Endodermal cell (in vitro differentiated cells): ENCODE data around the gene AGBL1. TPM values are rescaled to one million over a fixed set of nuclear protein-coding genes. Genes with fewer than 3 reads are reported as not detected.

Experiments
- DNase-seq: peaks from one replicate; pipeline ENCODE4 v3.0.0-alpha.2; 2017
- H3K27ac ChIP-seq: 2 replicates; pipeline ENCODE4 v1.5.1; 2013; ENCODE audit warnings: mild to moderate bottlenecking, low read depth, low read length, moderate library complexity
- H3K27me3 ChIP-seq: 2 replicates; pipeline ENCODE4 v1.6.1; 2013; ENCODE audit warnings: mild to moderate bottlenecking, low read length, moderate library complexity; ENCODE audit not compliant: insufficient read depth, control insufficient read depth, poor library complexity, severe bottlenecking
- H3K36me3 ChIP-seq: 2 replicates; pipeline ENCODE4 v1.7.0; 2013; ENCODE audit warnings: mild to moderate bottlenecking, low read length, moderate library complexity; ENCODE audit not compliant: control insufficient read depth, insufficient read depth
- H3K4me1 ChIP-seq: one replicate; pipeline ENCODE4 v1.7.0; 2013; ENCODE audit warnings: low read length; ENCODE audit not compliant: control insufficient read depth, insufficient read depth
- H3K4me3 ChIP-seq: 2 replicates; pipeline ENCODE4 v1.5.1; 2013; ENCODE audit warnings: mild to moderate bottlenecking, low read length, moderate library complexity
- H3K9ac ChIP-seq: 2 replicates; pipeline ENCODE4 v1.6.1; 2013; ENCODE audit warnings: mild to moderate bottlenecking, low read length, moderate library complexity; ENCODE audit not compliant: poor library complexity, severe bottlenecking; ENCODE audit errors: extremely low read depth
- H3K9me3 ChIP-seq: 2 replicates; pipeline ENCODE4 v1.6.1; 2013; ENCODE audit warnings: mild to moderate bottlenecking, low read length, moderate library complexity; ENCODE audit not compliant: control insufficient read depth
- H3K27ac Mint-ChIP-seq: 2 replicates; pipeline ENCODE4 v1.8.0; 2020; ENCODE audit warnings: mixed read lengths
- H3K27me3 Mint-ChIP-seq: 2 replicates; pipeline ENCODE4 v1.8.0; 2021; ENCODE audit warnings: mild to moderate bottlenecking, mixed read lengths; ENCODE audit not compliant: insufficient read depth
- H3K36me3 Mint-ChIP-seq: 2 replicates; pipeline ENCODE4 v1.8.0; 2020; ENCODE audit warnings: low read depth, mixed read lengths
- H3K4me1 Mint-ChIP-seq: 2 replicates; pipeline ENCODE4 v1.8.0; 2020; ENCODE audit warnings: mixed read lengths
- H3K4me3 Mint-ChIP-seq: 2 replicates; pipeline ENCODE4 v1.8.0; 2020; ENCODE audit warnings: mild to moderate bottlenecking, moderate library complexity, mixed read lengths
- H3K9me3 Mint-ChIP-seq: 2 replicates; pipeline ENCODE4 v1.8.0; 2020; ENCODE audit warnings: mild to moderate bottlenecking, mixed read lengths
- WGBS, 2 experiments: methylation state at CpG; one replicate each; pipeline versions ENCODE4 v1.1.5 to v1.1.7; 2013; ENCODE audit warnings: missing lambda C conversion rate in 2 of 2, mixed read lengths in 1 of 2; ENCODE audit not compliant: insufficient coverage in 1 of 2, insufficient read length in 1 of 2; 5-methylcytosine and 5-hydroxymethylcytosine counted together
- total RNA-seq, 2 donors: library from RNA; stranded (reverse); fragmentation: NEBNext Ultra II Directional in 1 of 2; extraction: Animal tissue kit (Norgen Biotek cat#: 25700) in 1 of 2; gene quantifications; 2 replicates in 1 of 2; 3 replicates in 1 of 2; pipeline ENCODE4 v1.2.1, GENCODE V29; 2021
- TF ChIP-seq, protein P1 (sequence below): fragments of 200-600 bp; sonication (generic); conservative IDR thresholded peaks from 2 replicates; pipeline ENCODE4 v1.5.0; 2021; ENCODE audit warnings: antibody characterized with exemption, mild to moderate bottlenecking

The AGBL1 gene
- total RNA-seq, 2 donors from 2014 or later = 0.07 to 0.11 TPM

DNA sequence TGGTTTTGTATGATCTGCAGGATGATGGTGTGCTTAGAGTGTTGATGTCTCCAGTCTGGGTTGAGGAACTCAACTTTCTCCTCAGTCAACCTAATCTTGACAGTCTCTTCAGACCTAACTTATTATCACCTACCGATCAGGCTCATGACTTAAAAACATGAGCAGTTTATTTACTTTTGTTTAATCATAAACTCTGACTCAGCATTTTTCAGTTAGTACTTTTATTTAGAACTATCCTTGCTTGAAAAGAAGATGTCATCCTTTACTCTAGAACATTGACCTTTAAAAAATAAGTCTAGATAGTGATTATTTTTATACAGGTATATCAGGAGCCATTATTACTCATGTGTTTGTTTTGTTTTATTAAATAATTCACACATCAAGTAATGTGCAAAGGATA is 414.8 kb downstream of the AGBL1 start:
- WGBS, 2 experiments = 100% methylated on average over 1 of the region's 1 CpG; no CpG with 5 or more reads in 1 of the 2 experiments
- Mint-ChIP-seq H3K27ac (no peak overlapping the region), H3K27me3 (peaks cover 15% of the 10 kb centered on the region), H3K9me3 (no peaks in the 10 kb centered on the region), H3K4me3 (no peak overlapping the region), H3K4me1 (peaks cover 15% of the 10 kb centered on the region), H3K36me3 (no peaks in the 10 kb centered on the region)
- Histone ChIP-seq H3K4me1 (peaks cover 6% of the 10 kb centered on the region), H3K9ac (no peak overlapping the region), H3K36me3 (no peaks in the 10 kb centered on the region), H3K27me3 (no peaks in the 10 kb centered on the region), H3K4me3 (no peak overlapping the region), H3K9me3 (no peaks in the 10 kb centered on the region), H3K27ac (no peak overlapping the region)
- no peak for DNase-seq
- TF ChIP-seq, protein P1, sequence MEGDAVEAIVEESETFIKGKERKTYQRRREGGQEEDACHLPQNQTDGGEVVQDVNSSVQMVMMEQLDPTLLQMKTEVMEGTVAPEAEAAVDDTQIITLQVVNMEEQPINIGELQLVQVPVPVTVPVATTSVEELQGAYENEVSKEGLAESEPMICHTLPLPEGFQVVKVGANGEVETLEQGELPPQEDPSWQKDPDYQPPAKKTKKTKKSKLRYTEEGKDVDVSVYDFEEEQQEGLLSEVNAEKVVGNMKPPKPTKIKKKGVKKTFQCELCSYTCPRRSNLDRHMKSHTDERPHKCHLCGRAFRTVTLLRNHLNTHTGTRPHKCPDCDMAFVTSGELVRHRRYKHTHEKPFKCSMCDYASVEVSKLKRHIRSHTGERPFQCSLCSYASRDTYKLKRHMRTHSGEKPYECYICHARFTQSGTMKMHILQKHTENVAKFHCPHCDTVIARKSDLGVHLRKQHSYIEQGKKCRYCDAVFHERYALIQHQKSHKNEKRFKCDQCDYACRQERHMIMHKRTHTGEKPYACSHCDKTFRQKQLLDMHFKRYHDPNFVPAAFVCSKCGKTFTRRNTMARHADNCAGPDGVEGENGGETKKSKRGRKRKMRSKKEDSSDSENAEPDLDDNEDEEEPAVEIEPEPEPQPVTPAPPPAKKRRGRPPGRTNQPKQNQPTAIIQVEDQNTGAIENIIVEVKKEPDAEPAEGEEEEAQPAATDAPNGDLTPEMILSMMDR = no peak

DNA sequence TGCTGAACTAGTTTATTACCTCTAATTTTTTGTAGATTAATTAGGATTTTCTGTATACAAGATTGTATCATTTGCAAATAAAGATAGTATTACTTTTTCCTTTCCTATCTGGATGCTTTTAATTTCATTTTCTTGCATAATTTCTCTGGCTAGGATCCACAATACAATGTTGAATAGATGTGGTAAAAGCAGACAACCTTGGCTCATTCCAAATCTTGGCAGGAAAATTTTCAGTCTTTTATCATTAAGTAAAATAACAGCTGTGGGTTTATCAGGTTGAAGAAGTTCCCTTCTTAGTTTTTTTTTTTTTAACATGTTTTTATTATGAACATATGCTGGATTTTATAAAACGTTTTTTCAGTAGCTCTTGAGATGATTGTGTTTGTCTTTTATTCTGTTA is 422.6 kb downstream of the AGBL1 start:
- Mint-ChIP-seq H3K36me3 (no peaks in the 10 kb centered on the region), H3K9me3 (peaks cover 8% of the 10 kb centered on the region), H3K27ac (no peak overlapping the region), H3K4me3 (no peak overlapping the region), H3K27me3 (no peaks in the 10 kb centered on the region), H3K4me1 (peaks cover 6% of the 10 kb centered on the region)
- no peak overlapping the region for H3K4me3 ChIP-seq
- no peaks in the 10 kb centered on the region for H3K4me1 ChIP-seq
- no peak overlapping the region for H3K9ac ChIP-seq
- H3K9me3 ChIP-seq = peaks cover 4% of the 10 kb centered on the region
- no peaks in the 10 kb centered on the region for H3K36me3 ChIP-seq
- H3K27me3 ChIP-seq = no peaks in the 10 kb centered on the region
- H3K27ac ChIP-seq = no peak overlapping the region
- TF ChIP-seq, protein P1 = no peak
- DNase-seq = no peak
- 80% methylated on average over 1 of the region's 1 CpG; no CpG with 5 or more reads in 1 of the 2 experiments for WGBS, 2 experiments

DNA sequence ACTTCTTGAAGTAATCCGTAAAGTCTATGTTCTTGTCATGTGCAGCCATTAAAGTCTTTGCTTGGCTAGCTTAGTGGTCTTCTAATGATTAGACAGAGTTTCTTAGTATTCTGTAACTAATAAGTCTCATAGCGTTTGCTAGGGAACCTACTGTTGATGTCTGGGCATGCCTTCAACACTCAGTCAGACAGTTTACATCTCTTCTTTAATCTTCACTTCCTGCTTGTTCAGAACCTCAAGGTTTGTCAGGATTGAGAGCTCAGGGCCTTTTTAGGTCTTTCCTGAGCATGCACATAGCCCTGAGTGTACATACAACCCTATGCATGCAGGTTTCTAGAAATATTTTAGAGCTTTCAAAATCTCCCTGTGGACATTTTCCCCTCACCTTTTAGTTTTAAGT is 426.3 kb downstream of the AGBL1 start:
- TF ChIP-seq, protein P1 = no peak
- Histone ChIP-seq H3K27me3 (no peaks in the 10 kb centered on the region), H3K9me3 (peaks cover 4% of the 10 kb centered on the region), H3K4me3 (no peak overlapping the region), H3K27ac (no peak overlapping the region), H3K9ac (no peak overlapping the region), H3K4me1 (no peaks in the 10 kb centered on the region), H3K36me3 (no peaks in the 10 kb centered on the region)
- no peak for DNase-seq
- Mint-ChIP-seq H3K4me3 (no peak overlapping the region), H3K27me3 (no peaks in the 10 kb centered on the region), H3K4me1 (peaks cover 13% of the 10 kb centered on the region), H3K36me3 (no peaks in the 10 kb centered on the region), H3K9me3 (peaks cover 8% of the 10 kb centered on the region), H3K27ac (no peak overlapping the region)
- 83 to 96% methylated on average over 2 of the region's 2 CpGs for WGBS, 2 experiments
